HG03175 (cell line): ENCODE data around the gene SFXN1.
A peak's percentile ranks its signal among the peaks of the same experiment; 100 is the strongest.

Experiments used
- ATAC-seq: cut with Tn5 transposase; IDR thresholded peaks from one replicate; pipeline ENCODE4 v1.9.1; 2021; ENCODE audit warnings: mild to moderate bottlenecking, moderate library complexity; ENCODE audit not compliant: unreplicated experiment

Gene SFXN1

GRCh38 chr5:175464942-175465233 is 13.5 kb upstream of the SFXN1 start:
- ATAC-seq = no peak

DNA sequence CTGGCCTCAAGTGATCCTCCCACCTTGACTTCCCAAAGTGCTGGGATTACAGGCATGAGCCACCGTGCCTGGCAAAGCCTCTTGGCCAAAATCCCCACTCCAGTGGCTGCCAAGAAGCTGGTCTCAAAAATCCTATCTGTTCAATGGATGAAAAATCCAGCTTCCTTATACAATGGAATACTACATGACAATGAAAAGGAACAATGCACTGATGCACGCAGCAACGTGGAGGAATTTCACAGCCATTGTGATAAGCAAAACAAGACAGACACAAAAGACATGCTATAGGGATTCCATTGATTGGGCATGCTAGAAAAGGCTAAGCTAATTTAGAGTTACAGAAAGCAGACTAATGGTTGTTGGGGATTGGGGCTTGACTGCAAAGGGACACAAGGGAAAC is 13.1 kb upstream of the SFXN1 start:
- ATAC-seq = no peak

DNA sequence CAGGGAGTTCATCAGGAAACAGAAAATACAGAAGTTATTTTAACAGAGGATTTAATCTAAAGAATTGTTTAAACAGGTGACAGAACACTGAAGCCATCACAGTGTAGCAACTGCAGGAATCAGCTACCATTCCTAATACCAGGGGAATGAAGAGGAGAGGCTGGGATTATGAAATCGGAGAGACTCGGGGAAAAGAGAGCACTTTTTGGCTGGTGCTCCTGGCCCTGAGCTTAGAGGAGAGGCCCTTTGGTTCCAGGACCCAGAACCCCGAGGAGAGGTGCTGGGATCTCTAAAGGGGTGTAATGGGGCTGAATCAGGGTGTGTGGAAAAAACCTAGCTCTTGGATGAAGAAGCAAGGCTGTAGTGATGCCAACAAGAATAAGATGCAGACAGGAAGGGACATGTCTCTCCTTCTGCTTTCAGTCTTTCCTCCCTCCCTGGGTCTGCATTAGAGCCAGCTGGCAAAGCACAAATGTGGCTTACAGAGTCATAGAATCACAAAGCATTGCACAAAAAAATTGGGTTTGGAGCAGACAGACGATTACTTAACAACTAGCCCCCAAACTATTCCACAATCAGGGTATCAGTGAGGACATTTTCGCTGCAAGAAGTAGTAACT is 11.6 kb upstream of the SFXN1 start:
- ATAC-seq = no peak

GRCh38 chr5:175467983-175468690 is 10.2 kb upstream of the SFXN1 start:
- ATAC-seq = no peak

GRCh38 chr5:175468892-175469291 is 9.5 kb upstream of the SFXN1 start:
- no peak for ATAC-seq

GRCh38 chr5:175469916-175470315 is 8.4 kb upstream of the SFXN1 start:
- no peak for ATAC-seq

GRCh38 chr5:175470781-175471180 is 7.6 kb upstream of the SFXN1 start:
- no peak for ATAC-seq

GRCh38 chr5:175471196-175471595 is 7.2 kb upstream of the SFXN1 start:
- ATAC-seq = no peak

DNA sequence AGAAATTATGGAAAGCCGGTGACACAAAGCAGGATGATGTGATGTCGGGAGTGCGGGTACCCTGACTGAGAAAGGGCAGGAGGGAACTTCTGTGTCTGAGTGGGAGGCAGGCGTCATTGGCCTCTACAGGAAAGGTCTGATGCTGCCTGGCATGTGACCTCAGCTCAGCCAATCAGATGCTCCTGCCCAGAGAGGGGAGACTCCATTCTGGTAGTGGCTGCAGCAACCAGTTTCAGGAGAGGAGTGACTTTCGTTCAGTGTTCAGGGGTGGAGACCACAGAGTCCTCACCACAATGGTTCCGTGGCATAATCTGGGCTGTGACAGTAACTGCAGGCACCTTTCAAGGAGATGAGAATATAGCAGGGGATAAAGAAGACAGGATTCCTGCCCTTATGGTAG is 6.7 kb upstream of the SFXN1 start:
- ATAC-seq = no peak

GRCh38 chr5:175472378-175472777 is 6.0 kb upstream of the SFXN1 start:
- no peak for ATAC-seq

GRCh38 chr5:175475248-175475647 is 3.1 kb upstream of the SFXN1 start:
- ATAC-seq = no peak

DNA sequence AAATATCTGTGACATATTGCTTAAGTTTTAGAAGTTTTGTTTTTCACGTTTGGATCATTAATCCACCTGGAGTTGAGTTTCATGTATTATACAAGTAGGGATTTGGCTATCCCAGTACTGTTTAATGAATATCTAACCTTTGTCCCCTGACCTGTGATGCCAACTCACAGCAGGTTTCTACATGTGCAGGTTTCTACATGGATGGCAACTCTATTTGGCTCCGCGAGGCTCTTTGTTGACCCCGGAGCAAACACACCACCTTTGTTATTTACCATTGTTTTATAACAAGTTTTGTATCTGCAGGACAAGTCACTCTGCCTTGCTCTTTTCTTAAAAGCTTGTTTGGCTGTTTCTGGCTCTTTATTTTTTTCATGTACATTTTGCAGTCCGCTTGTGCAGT is 920 bp upstream of the SFXN1 start:
- ATAC-seq = no peak

DNA sequence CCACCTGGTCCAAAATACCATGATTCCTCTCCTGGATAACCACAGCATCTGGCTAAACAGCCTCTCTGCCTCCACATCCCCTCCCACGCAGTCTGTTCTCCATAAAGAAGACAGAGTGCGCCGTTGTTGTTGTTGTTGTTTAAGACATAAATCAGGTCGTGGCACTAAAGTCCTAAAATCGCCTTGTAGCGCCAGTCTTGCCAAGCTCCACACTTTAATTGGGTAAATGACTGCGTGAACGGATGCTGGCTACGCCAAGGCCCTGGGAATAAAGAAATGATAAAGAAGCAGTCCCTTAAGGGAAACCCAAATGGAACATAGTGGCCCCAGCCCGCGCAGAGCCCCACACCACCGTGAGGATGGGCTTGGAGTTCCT is 364 bp upstream of the SFXN1 start:
- no peak for ATAC-seq

DNA sequence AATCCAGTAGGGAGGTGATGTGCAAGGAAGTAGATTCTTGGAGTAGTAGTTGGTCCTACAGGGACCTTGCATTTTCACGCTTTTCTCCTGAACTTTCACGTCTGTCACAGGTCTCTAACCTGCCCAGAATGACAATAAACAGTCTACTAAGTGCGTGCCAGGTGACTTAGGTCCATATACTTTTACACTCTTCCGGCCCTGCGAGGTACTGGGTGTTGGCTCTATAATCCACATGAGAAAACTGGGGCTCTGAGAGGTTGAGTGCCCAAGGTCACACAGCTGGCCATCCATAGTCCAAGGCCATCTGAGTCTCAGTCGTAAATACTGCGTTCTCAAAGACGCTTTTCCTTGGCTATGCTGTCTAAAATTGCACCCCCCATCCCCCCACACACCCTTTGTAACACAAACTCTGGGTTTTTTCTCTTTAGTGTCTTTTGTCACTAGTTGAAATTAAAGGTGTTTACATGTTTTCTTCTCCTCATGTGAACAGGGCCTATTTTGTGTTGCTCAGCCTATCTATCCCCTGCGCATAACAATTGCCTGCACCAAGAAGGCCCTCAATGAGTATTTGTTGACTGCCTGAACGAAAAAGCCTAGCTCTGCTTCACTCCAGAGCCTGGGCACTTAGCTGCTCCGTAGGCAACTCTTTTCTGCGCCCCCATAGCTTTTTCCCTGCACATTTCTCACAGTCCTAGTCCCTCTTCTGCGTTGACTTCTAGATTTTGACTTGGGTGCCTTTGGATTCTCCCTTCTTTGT is 943 bp downstream of the SFXN1 start:
- ATAC-seq = peak; percentile 8

DNA sequence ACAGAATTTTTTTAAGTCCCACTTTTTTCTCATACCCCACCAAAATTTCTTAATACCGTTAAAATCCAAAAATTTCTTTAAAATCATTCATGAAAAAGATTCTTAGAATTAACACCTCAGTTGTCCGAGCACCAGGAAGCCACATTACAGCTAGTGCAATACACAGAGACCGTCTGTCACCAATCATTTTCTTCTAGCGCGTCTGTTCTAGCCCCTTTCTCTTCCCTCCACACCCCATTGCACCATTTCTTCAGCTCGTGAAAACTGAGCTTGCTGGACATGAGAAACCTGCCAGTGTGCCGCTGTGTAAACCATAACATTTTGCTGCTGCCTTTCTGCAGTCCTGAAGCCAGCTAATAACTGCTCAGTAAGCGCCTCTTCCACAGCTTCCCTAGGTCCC is 5.0 kb downstream of the SFXN1 start:
- no peak for ATAC-seq

DNA sequence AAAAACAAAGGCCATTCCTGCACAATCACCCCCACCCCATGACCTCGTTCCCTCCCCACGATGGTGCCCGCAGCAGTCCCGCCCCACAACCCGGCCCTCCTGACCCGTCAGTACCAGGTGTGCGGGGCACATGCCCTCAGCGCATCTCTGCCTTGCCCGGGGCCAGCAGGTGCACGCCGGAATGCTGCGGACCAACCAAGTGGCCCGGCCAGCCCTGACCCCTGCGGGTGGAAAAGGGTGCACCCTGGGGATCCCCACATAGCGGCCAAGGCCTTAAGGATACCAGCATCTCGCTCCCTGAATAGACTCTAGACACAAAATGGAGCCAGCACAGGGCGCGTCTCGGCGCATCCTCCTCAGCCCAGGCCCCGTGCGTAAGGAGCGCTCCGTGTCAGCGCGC is 6.0 kb downstream of the SFXN1 start:
- ATAC-seq = no peak

- no peak for ATAC-seq
These were observed 6.5 kb downstream of the SFXN1 start for GRCh38 chr5:175484829-175485228.

DNA sequence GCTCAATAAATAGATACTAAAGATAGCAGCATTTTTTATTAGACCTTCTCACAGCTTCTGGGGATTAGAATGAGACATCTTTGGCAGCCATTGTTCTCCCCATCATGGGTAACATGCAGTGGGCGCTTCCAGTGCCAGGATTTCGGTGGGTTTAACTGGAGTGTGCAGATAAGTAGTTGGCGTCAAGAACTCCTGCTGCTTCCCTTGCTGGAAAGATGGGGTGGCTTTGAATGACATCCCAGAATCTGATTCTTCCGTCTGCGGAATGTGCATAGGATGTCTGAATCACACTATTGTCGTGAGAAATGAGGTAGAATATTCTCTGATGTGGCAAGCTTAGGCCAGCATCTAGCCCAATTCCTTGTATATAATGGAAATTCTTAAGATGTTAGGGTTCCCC is 7.3 kb downstream of the SFXN1 start:
- no peak for ATAC-seq

GRCh38 chr5:175487514-175488222 is 9.3 kb downstream of the SFXN1 start:
- no peak for ATAC-seq

DNA sequence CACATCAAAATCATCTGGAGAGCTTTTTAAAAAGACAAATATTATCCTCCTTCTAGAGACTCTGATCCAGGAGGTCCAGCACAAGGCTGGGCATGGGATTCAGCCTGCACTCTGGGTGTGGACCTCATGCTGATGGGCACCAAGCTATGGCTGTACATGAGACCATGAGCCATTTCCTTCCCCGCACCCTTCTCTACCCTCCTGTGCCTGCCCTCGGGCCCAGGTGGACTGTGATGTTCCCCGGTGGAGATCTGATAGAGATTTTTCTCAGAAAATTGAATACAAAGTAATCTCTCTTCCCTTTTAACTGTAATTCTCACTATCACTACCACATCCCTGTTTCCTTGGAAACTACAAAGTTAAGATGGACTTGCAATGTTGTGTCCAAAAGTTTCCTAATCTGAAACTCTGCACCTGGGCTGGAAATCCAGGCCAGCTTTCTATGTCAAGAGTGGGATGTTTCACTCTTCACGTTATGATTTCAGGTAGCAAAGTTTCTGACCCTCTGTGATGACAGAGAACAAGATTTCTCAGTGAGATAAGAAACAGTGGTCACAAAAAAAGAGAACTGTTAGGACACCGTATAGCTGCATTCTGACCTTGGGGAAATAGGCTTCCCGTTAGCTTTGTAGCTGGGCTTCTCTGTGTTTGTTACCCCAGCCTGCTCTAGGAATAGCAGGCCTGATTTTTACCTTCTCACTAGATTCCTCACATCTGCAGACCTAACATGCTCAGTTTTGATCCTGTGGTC is 11.5 kb downstream of the SFXN1 start:
- ATAC-seq = no peak

DNA sequence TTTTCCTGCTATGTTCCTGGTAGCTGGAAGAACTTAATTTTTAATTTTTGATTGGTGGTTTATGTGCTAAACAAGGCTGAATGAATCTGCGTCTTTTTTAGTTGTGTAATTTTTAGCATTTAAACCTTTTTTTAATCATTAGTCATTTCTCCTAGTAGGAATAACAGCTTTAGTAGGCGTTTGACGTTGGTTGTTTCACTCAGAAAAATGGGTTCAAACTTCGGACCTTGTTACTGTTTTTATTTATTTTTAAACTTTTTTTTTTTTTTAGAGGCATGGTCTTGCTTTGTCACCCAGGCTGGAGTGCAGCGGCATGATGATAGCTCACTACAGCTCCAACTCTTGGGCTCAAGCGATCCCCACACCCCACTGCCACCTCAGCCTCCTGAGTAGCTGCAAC is 12.9 kb downstream of the SFXN1 start:
- no peak for ATAC-seq
